PFSK-1 (cell line): ENCODE data around the gene RAPSN.

Experiments
- FOXP2 ChIP-seq: optimal IDR thresholded peaks from 2 replicates; pipeline ENCODE3; 2011; ENCODE audit warnings: borderline replicate concordance, control low read depth, inconsistent platforms; ENCODE audit not compliant: insufficient read depth; ENCODE audit errors: extremely low read length, extremely low read depth
- POLR2AphosphoS5 ChIP-seq: IDR thresholded peaks from 2 replicates; pipeline ENCODE4 v1.6.1; 2012; ENCODE audit warnings: low read depth, mild to moderate bottlenecking, control low read depth, low read length, moderate library complexity
- SIN3A ChIP-seq: IDR thresholded peaks from 2 replicates; pipeline ENCODE4 v1.6.1; 2012; ENCODE audit warnings: mild to moderate bottlenecking, low read length, moderate library complexity, borderline replicate concordance; ENCODE audit not compliant: insufficient read depth
- TAF1 ChIP-seq: IDR thresholded peaks from 2 replicates; pipeline ENCODE4 v1.6.1; 2012; ENCODE audit warnings: low read length, control low read depth, borderline replicate concordance; ENCODE audit not compliant: insufficient read depth
- TF ChIP-seq, protein P1 (sequence below), 2 experiments: IDR thresholded peaks; 2 replicates each; pipeline versions ENCODE4 v1.6.1 to v1.8.0; 2011 to 2012; ENCODE audit warnings: low read depth in 2 of 2, low read length in 2 of 2, control low read depth in 1 of 2, inconsistent platforms in 1 of 2, mild to moderate bottlenecking in 1 of 2, moderate library complexity in 1 of 2; ENCODE audit not compliant: insufficient read depth in 1 of 2

RAPSN gene

DNA sequence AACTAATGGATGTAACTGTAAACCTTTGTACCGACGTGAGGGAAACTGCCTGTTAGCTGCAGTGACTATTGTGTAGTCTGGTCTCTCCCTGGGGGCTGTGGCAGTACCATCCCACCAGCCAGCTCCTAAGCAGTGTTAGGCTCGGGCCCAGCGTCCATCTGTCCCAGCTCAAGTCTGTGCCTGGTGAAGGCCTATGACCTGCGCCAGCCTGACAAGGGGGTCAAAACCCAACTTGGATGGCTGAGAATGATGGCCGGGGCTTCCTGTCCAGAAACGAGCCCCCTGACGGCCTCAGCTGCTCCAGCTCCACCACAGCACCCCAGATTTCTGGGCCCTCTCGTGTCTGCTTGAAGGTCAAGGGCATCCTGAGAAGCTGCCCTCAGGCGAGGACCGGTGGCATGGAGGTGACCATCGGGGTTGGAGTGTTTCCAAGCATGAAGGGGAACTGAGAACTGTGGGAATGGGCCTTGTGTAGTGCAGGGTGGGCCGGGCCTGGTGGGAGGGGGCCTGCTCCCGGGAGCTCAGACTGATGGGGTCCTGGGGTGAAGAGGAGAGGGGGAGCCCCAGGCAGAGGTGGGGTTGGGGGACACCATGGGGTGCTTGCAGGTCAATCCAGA lies 56.3 kb downstream of the RAPSN start:
- TF ChIP-seq SIN3A (no peak), POLR2AphosphoS5 (no peak), TAF1 (no peak), FOXP2 (no peak)
- TF ChIP-seq, protein P1, sequence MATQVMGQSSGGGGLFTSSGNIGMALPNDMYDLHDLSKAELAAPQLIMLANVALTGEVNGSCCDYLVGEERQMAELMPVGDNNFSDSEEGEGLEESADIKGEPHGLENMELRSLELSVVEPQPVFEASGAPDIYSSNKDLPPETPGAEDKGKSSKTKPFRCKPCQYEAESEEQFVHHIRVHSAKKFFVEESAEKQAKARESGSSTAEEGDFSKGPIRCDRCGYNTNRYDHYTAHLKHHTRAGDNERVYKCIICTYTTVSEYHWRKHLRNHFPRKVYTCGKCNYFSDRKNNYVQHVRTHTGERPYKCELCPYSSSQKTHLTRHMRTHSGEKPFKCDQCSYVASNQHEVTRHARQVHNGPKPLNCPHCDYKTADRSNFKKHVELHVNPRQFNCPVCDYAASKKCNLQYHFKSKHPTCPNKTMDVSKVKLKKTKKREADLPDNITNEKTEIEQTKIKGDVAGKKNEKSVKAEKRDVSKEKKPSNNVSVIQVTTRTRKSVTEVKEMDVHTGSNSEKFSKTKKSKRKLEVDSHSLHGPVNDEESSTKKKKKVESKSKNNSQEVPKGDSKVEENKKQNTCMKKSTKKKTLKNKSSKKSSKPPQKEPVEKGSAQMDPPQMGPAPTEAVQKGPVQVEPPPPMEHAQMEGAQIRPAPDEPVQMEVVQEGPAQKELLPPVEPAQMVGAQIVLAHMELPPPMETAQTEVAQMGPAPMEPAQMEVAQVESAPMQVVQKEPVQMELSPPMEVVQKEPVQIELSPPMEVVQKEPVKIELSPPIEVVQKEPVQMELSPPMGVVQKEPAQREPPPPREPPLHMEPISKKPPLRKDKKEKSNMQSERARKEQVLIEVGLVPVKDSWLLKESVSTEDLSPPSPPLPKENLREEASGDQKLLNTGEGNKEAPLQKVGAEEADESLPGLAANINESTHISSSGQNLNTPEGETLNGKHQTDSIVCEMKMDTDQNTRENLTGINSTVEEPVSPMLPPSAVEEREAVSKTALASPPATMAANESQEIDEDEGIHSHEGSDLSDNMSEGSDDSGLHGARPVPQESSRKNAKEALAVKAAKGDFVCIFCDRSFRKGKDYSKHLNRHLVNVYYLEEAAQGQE (IDR thresholded peaks at IDR 0.05; ENCODE audit: insufficient read depth in 1 of 2, low read depth in 2 of 2, low read length in 2 of 2) = no peak

DNA sequence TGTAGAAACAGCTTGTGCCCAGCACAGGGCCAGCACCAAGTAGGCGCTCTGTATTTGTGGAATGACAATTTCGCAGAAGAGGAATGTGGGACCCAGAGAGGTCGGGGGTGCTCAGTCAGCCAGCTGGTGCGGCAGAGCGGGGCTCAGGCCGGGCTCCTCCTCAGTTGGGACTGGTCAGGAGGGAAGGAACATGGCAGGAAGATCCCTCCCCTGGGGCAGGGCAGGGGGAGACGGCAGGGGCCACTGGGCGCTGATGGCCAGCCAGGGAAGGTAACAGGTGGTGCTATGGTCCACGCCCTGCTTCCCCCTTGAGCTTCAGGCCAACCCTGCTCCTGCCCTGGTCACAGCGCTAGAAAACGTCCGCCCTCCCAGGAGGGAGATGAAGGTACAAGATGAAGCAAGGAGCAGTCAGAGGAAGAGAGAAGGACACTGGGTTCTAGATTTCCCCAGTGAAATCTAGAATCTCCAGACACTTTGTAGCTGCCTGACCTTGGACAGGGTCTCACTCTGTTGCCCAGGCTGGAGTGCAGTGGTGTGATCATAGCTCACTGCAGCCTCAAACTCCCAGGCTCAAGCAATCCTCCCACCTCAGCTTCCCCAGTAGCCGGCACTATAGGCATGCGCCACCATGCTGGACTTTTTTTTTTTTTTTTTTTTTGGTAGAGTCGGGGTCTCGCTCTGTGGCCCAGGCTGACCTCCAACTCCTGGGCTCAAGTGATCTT lies 57.1 kb downstream of the RAPSN start:
- no peak for TF ChIP-seq TAF1

DNA sequence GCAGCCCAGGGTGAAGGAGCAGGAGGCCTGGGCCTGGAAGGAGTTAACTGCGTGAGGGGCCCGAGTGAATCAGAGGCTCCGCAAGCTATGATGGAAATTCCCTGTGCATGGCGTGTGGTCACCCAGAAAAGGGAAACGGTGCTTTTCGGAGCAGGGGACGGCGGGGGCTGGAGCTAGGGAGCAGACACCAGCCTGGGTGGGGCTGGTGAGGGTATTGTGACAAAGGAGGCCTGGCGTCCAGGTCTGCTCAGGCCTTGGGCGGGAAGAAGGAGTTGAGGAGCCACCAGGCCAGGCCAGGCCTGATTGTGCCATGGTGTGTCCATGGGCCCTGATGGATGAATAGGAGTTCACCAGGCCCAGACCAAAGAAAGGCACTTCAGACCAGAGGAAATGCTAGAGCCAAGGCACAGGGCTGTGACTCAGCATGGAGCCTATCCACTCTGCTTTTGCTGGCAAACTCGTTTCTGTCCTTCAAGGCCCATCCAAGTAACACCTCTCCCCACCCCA lies 57.8 kb downstream of the RAPSN start:
- TF ChIP-seq TAF1 (no peak), FOXP2 (no peak), POLR2AphosphoS5 (no peak), SIN3A (no peak)
- TF ChIP-seq, protein P1 (IDR thresholded peaks at IDR 0.05; ENCODE audit: insufficient read depth in 1 of 2, low read depth in 2 of 2, low read length in 2 of 2) = no peak

DNA sequence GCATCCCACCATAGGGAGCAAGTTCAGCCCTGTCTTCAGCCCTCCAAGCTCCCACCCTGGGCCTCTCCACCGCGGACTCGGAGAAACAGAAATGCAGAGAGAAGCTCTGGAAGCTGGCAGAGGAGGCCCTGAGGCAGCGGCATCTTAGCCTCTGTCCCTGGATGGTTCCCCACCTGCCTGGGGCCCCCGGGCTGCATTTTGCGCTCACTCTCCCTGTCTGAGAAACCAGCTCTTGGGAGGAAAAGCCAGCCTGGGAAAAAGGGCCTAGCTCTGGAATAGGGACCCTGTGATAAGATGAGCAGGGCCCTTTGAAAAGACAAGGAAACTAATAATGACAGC lies 58.5 kb downstream of the RAPSN start:
- TF ChIP-seq TAF1 (no peak), SIN3A (no peak), POLR2AphosphoS5 (no peak), FOXP2 (no peak)
- TF ChIP-seq, protein P1 (IDR thresholded peaks at IDR 0.05; ENCODE audit: insufficient read depth in 1 of 2, low read depth in 2 of 2, low read length in 2 of 2) = no peak

DNA sequence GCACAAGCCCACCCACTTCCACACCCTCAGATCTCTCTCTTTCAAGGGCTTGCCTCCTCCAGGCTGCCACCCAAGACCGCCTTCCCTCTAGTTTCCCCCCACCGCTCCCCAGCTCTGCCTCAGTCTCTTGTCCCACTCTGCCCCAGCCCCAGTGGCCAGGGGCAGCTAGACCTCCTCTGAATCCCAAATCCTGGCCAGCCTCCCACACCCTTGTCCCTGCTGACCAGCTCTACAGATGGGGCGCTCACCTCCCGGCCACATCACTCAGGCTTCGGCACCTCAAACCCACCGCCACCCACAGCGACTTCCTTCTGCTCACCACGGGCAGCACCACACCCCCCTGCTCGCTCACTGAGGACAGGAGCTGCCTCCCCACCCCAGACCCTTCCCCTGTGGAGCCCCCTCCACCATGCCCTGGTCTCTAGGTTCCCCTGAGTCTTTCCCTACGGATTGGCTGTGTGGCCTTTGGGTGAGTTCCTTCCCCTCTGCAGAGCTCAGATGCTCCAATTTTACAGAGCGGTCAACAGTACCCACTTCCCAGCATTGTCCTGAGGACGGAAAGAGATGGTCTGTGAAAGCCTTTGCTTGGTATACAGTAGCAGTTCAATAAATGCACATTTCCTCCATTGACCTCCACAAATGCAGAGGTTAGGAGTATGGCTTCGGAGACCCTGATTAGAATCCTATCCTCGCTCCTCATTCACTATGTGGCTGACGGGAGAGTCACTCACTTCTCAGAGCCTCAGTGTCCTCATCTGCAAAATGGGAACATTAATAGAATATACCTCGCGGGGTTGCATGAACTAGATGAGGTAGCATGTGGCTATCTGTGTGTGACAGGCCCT lies 59.1 kb downstream of the RAPSN start:
- TF ChIP-seq TAF1 = no peak
- no peak for TF ChIP-seq POLR2AphosphoS5
- TF ChIP-seq, protein P1 (IDR thresholded peaks at IDR 0.05; ENCODE audit: insufficient read depth in 1 of 2, low read depth in 2 of 2, low read length in 2 of 2) = no peak
- no peak for TF ChIP-seq FOXP2
- no peak for TF ChIP-seq SIN3A
